ENCODE data around the gene ASTN2. TPM values are rescaled to one million over a fixed set of nuclear protein-coding genes. Genes with fewer than 3 reads are reported as not detected.

ASTN2 gene
- total and polyA plus RNA-seq, 2 donors (not counting 3 experiments of a cell fraction or from before 2014, with no cell fraction given): 1.0 to 1.9 TPM

GRCh38 chr9:117035546-117035945, 379.3 kb downstream of the ASTN2 start:
- no peak for FAIRE-seq
- BruUV-seq (replicated peaks): no TSS peak
- Histone ChIP-seq H3K27ac (ENCODE audit: insufficient read depth, low read depth, low read length) (no peak overlapping the region), H3K4me2 (ENCODE audit: insufficient read depth, low read length) (no peak overlapping the region), H2AFZ (ENCODE audit: low read depth, low read length) (no peak overlapping the region), H4K20me1 (replicated peaks; ENCODE audit: control insufficient read depth, extremely low read depth, insufficient read depth, low read length) (no peaks in the 10 kb centered on the region), H3K9ac (replicated peaks; ENCODE audit: extremely low read depth, insufficient read depth, low read length) (no peak overlapping the region), H3K36me3 (ENCODE audit: control insufficient read depth in 2 of 2, extremely low read depth in 1 of 2, insufficient read depth in 2 of 2, low read length in 2 of 2) (no peaks in the 10 kb centered on the region), H3K4me1 (ENCODE audit: control insufficient read depth, extremely low read depth, insufficient read depth, low read length) (no peaks in the 10 kb centered on the region), H3K9me1 (replicated peaks; ENCODE audit: control insufficient read depth, extremely low read depth, insufficient read depth, low read length) (no peaks in the 10 kb centered on the region), H3K9me3 (replicated peaks; ENCODE audit: control insufficient read depth, insufficient read depth, low read length) (peaks cover 3% of the 10 kb centered on the region), H3K79me2 (ENCODE audit: control insufficient read depth, insufficient read depth, low read length) (no peaks in the 10 kb centered on the region), H3K4me3 (replicated peaks in 1 of 3; ENCODE audit: insufficient read depth in 1 of 3, low read depth in 1 of 3, low read length in 3 of 3) (no peak overlapping the region), H3K27me3 (ENCODE audit: control insufficient read depth in 2 of 2, insufficient read depth in 2 of 2, low read length in 2 of 2) (no peaks in the 10 kb centered on the region)
- dilution Hi-C loops (cut with MboI; ENCODE audit: extremely low pct_ligation_motif_present, low sequenced_read_pairs) (no loop called here), intact Hi-C loops (cut with micrococcal nuclease) (no loop called here)
- no peak for DNase-seq (ENCODE audit: low read depth, low spot score)
- POLR2A ChIA-PET: no interaction called here
- CTCF ChIA-PET: no interaction called here
- TF ChIP-seq EZH2 (IDR thresholded peaks at IDR 0.05; ENCODE audit: borderline replicate concordance, low read depth, low read length, severe bottlenecking): no peak
- TF ChIP-seq MAX (IDR thresholded peaks at IDR 0.05; ENCODE audit: insufficient read depth, insufficient read length): no peak
- no peak for TF ChIP-seq JUN (IDR thresholded peaks at IDR 0.05; ENCODE audit: borderline replicate concordance, insufficient read depth, insufficient read length, low read depth)
- no peak for TF ChIP-seq GATA2 (IDR thresholded peaks at IDR 0.05; ENCODE audit: insufficient read depth, insufficient read length, low read depth, low read length)
- no peak for TF ChIP-seq POLR2AphosphoS5 (IDR thresholded peaks at IDR 0.05; ENCODE audit: insufficient read depth, low read depth, low read length)
- TF ChIP-seq CTCF (IDR thresholded peaks at IDR 0.05; ENCODE audit: extremely low read depth in 1 of 2, insufficient read depth in 1 of 2, low read depth in 1 of 2, low read length in 2 of 2): no peak
- TF ChIP-seq FOS (IDR thresholded peaks at IDR 0.05; ENCODE audit: borderline replicate concordance, insufficient read depth, low read length): no peak
- TF ChIP-seq MYC (IDR thresholded peaks at IDR 0.05; ENCODE audit: low read depth, low read length): no peak
- TF ChIP-seq POLR2A (IDR thresholded peaks at IDR 0.05; ENCODE audit: low read depth, low read length): no peak

Data from endothelial cell of umbilical vein (primary cell).